GF-D8 (cell line): ENCODE results near the gene MMP17.

Experiments used
- DNase-seq: peaks from one replicate; lab custom pipeline; 2025; lab: John Stamatoyannopoulos, UW

MMP17 gene

GRCh38 chr12:131830914-131831571 is 2.9 kb downstream of the MMP17 start:
- DNase-seq, result no peak

GRCh38 chr12:131831635-131832041 is 3.4 kb downstream of the MMP17 start:
- no peak for DNase-seq

GRCh38 chr12:131832321-131833231 is 4.4 kb downstream of the MMP17 start:
- no peak for DNase-seq

- no peak for DNase-seq
These were observed 5.2 kb downstream of the MMP17 start for GRCh38 chr12:131833288-131833895.

GRCh38 chr12:131833896-131834641 is 5.9 kb downstream of the MMP17 start:
- no peak for DNase-seq

GRCh38 chr12:131834798-131835615 is 6.8 kb downstream of the MMP17 start:
- DNase-seq, result no peak

- DNase-seq, result no peak
These were observed 7.5 kb downstream of the MMP17 start for GRCh38 chr12:131835616-131836171.

- DNase-seq, result no peak
These were observed 8.0 kb downstream of the MMP17 start for GRCh38 chr12:131836193-131836592.

GRCh38 chr12:131836714-131837397 is 8.7 kb downstream of the MMP17 start:
- DNase-seq, result no peak

GRCh38 chr12:131840643-131841416 is 12.6 kb downstream of the MMP17 start:
- DNase-seq, result no peak

GRCh38 chr12:131841547-131841946 is 13.4 kb downstream of the MMP17 start:
- DNase-seq, result no peak

GRCh38 chr12:131842169-131842568 is 14.0 kb downstream of the MMP17 start:
- DNase-seq, result no peak

GRCh38 chr12:131843527-131843926 is 15.3 kb downstream of the MMP17 start:
- no peak for DNase-seq

- DNase-seq, result no peak
These were observed 15.9 kb downstream of the MMP17 start for GRCh38 chr12:131844140-131844539.

- no peak for DNase-seq
These were observed 16.5 kb downstream of the MMP17 start for GRCh38 chr12:131844656-131845055.

GRCh38 chr12:131845121-131845520 is 16.9 kb downstream of the MMP17 start:
- DNase-seq, result no peak

GRCh38 chr12:131847456-131847855 is 19.3 kb downstream of the MMP17 start:
- no peak for DNase-seq

- no peak for DNase-seq
These were observed 20.6 kb downstream of the MMP17 start for GRCh38 chr12:131848753-131849152.

- no peak for DNase-seq
These were observed 21.7 kb downstream of the MMP17 start for GRCh38 chr12:131849700-131850553.
